ENCODE data around the gene RPS23.
"Not testable (repeated sequence)": the region's sequence is repeated elsewhere in the genome, so short reads cannot be mapped to it uniquely, and the experiment has no call there.

RPS23 gene

GRCh38 chr5:82287625-82288024 is 9.5 kb upstream of the RPS23 start:
- no peak for DNase-seq

GRCh38 chr5:82285206-82285605 is 7.1 kb upstream of the RPS23 start:
- DNase-seq = no peak

- no peak for DNase-seq
Observed at GRCh38 chr5:82283893-82284292, 5.7 kb upstream of the RPS23 start.

- DNase-seq = no peak
Observed at GRCh38 chr5:82278711-82279370, 687 bp upstream of the RPS23 start.

GRCh38 chr5:82277613-82277986 is 554 bp downstream of the RPS23 start:
- DNase-seq = no peak

GRCh38 chr5:82276800-82277612 is 1.1 kb downstream of the RPS23 start:
- DNase-seq = no peak

GRCh38 chr5:82275216-82275664 is 2.9 kb downstream of the RPS23 start:
- DNase-seq = no peak

GRCh38 chr5:82274343-82275211 is 3.6 kb downstream of the RPS23 start:
- DNase-seq = no peak

GRCh38 chr5:82273426-82273825 is 4.7 kb downstream of the RPS23 start:
- DNase-seq = not testable (repeated sequence)

GRCh38 chr5:82272571-82273356 is 5.4 kb downstream of the RPS23 start:
- not testable (repeated sequence) for DNase-seq

- DNase-seq = not testable (repeated sequence)
Observed at GRCh38 chr5:82269363-82269762, 8.8 kb downstream of the RPS23 start.

GRCh38 chr5:82267297-82267933 is 10.7 kb downstream of the RPS23 start:
- DNase-seq = not testable (repeated sequence)

- DNase-seq = no peak
Observed at GRCh38 chr5:82265047-82265446, 13.1 kb downstream of the RPS23 start.

- no peak for DNase-seq
Observed at GRCh38 chr5:82259172-82259800, 18.9 kb downstream of the RPS23 start.

- no peak for DNase-seq
Observed at GRCh38 chr5:82257729-82258128, 20.4 kb downstream of the RPS23 start.

- no peak for DNase-seq
Observed at GRCh38 chr5:82257247-82257646, 20.9 kb downstream of the RPS23 start.

GRCh38 chr5:82255844-82256243 is 22.3 kb downstream of the RPS23 start:
- DNase-seq = no peak

GRCh38 chr5:82252744-82253143 is 25.4 kb downstream of the RPS23 start:
- no peak for DNase-seq

GRCh38 chr5:82246960-82247574 is 31.1 kb downstream of the RPS23 start:
- no peak for DNase-seq

- DNase-seq = no peak
Observed at GRCh38 chr5:82244854-82245635, 33.1 kb downstream of the RPS23 start.

Measured in NCI-H1436 treated with DMSO at 0.1 percent for 48 hours (cell line).